Hypothalamus (tissue), 51 donors: Measurements from ENCODE around the gene APOL1.

Experiments used
- DNase-seq, 51 donors: peaks; one replicate each; lab custom pipeline; 2025; lab: John Stamatoyannopoulos, UW

The APOL1 gene

GRCh38 chr22:36305813-36306212 is 52.9 kb downstream of the APOL1 start:
- no peak for DNase-seq

GRCh38 chr22:36306227-36306626 is 53.3 kb downstream of the APOL1 start:
- DNase-seq, result no peak

- no peak for DNase-seq
These were observed 55.9 kb downstream of the APOL1 start for GRCh38 chr22:36308880-36309279.

- no peak for DNase-seq
These were observed 58.6 kb downstream of the APOL1 start for GRCh38 chr22:36311386-36312085.

GRCh38 chr22:36315325-36315724 is 62.4 kb downstream of the APOL1 start:
- no peak for DNase-seq

- DNase-seq, result no peak
These were observed 63.5 kb downstream of the APOL1 start for GRCh38 chr22:36316419-36316818.
